HG02938 (cell line): ENCODE results near the gene PRND.
"Not testable (repeated sequence)": the region's sequence is repeated elsewhere in the genome, so short reads cannot be mapped to it uniquely, and the experiment has no call there.

ENCODE experiments used
- ATAC-seq: cut with Tn5 transposase; IDR thresholded peaks from one replicate; pipeline ENCODE4 v1.9.1; 2021; ENCODE audit warnings: mild to moderate bottlenecking, moderate library complexity; ENCODE audit not compliant: unreplicated experiment

Gene PRND, protein sequence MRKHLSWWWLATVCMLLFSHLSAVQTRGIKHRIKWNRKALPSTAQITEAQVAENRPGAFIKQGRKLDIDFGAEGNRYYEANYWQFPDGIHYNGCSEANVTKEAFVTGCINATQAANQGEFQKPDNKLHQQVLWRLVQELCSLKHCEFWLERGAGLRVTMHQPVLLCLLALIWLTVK

DNA sequence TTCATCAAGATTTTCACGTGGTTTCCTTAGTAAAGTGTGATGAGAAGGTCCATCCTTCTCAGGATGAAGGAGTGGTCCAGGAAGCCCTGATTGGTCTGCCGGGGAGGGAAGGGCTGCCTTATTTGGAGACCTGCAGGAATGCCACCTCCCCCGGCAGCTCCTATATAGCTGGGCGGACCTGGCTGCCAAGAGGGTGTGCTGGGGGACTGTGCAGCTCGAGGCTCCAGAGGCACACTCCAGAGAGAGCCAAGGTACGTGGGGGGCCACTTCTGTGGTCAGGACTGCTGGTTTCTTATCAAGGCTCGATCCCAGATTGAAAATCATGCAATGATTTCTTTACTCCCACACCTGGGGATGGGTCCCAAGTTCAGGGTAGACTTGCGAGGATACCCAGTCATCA is at the start of gene PRND:
Gene PRND (plus strand): TSS at position 191 of the 400 bp plus-strand sequence. CDS start 2,643 bp downstream, outside the sequence.
- no peak for ATAC-seq

DNA sequence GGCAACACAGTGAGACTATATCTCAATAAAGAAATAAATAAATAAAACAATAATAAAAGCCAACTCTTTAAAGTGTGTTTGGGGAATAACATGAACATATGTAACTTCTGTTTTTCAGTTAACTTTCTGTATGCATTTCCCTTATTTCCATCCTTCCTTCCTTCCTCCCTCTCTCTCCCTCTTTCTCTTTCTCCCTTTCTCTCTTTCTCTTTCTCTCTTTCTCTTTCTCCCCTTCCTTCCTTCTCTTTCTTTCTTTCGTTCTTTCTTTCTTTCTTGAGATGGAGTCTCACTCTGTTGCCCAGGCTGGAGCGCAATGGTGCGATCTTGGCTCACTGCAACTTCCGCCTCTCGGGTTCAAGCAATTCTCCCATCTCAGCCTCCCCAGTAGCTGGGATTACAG is 48.8 kb upstream of the PRND start:
- no peak for ATAC-seq

DNA sequence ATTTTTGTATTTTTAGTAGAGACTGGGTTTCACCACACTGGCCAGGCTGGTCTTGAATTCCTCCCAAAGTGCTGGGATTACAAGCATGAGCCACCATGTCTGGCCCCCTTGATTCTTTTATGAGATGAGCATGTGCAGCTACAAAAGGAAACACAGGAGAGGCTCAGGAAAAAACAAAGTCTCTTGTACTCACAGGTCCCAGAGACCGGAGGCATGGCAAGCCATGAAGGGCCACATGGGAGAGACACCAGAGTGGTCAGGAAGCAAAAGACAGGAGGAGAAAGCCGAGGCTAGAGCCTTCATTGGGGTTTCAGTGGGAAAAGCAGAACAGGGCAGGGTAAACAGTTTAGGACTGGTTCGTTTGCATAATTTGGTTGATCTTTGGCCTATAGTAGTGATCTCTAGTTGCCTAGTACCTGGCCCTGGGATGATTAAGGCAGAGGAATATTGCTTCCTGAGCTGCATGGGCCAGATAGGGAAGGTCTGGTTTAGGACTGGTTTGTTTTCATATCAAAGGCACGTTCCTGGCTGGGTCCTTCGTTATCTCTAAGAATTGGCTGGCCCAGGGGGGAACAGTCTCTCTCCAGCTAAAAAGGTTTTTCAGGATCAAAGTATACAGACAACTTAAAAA is 48.2 kb upstream of the PRND start:
- ATAC-seq, result no peak

DNA sequence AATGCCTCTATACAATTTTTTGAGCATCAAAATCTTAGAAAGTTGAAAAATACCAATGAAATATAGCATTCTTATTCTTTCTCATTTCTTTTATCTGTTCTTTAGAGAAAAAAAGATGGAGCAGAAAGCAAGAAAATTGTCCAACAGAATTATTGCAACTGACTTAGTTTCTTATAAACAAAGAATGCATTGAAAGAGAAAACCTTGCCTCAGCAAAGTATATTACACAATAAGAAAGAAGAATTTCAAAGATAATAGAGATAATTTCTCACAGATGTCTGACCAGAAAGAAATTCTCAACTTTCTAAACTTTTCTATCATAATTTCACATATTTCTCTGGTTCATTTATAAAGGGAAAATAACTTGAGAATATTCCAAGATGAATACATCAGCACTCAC is 47.0 kb upstream of the PRND start:
- ATAC-seq, result no peak

DNA sequence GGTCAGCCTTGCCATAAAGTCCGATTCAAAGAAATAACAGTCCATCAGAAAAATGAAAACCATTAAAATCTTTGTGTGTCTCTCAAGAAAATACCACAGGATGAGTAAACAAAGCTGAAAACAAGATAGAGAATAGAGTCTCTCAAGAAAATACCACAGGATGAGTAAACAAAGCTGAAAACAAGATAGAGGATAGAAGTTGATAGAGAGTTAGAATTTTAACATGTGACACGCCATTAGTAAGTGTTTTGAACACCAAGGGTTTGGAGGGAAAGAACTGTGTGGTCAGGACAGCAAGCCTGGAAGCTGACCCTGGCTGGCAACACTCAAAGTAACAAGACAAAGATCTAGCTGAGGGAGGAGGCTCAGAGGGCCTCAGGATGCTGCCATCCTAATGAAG is 43.9 kb upstream of the PRND start:
- ATAC-seq, result no peak

DNA sequence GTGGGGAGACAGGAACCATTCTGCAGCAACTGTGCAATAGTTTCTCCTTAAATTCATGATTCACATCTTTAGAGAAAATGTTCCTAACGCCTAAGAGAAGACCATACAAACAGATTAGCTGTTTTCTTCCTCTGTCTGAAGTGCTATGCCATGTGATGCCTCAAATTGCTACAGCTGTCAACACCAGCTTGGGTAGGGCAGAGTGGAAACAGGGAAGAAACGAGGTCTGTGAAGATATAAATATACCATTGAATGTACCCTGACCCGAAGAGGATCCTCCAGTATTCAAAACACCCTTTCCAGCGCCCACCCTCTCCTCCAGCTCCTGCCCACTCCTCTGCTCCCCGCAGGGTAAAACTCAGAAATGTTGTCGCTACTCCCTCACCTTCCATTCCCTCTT is 40.3 kb upstream of the PRND start:
- no peak for ATAC-seq

DNA sequence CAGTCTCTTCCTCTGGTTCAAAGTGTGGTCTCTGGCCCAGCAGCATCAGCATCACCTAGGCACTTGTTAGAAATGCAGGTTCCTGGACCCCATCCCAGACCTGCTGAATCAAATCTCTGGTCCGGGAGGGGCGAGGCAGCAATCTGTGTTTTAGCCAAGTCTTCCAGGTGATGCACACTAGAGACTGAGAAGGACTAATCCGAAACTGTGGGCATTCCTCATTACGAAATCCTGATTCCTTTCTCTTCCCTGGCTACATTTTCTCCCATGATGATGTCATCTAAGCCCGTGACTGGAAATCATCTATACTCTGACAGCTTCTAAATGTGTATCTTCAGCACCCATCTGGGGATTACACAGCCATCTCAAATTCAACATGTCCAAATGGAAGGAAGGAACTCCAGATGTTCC is 39.7 kb upstream of the PRND start:
- no peak for ATAC-seq

DNA sequence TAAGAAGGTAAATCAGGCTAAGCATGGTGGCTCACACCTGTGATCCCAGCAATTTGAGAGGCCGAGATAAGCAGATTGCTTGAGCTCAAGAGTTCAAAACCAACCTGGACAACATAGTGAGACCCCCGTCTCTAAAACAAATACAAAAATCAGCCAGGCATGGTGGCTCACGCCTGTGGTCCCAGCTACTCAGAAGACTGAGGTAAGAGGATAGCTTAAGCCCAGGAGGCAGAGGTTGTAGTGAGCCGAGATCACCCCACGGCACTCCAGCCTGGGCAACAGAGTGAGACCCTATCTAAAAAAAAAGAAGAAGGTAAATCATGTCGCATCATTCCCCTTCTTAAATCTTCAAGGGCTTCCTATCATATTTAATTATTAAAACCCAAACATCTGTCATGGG is 39.0 kb upstream of the PRND start:
- no peak for ATAC-seq

DNA sequence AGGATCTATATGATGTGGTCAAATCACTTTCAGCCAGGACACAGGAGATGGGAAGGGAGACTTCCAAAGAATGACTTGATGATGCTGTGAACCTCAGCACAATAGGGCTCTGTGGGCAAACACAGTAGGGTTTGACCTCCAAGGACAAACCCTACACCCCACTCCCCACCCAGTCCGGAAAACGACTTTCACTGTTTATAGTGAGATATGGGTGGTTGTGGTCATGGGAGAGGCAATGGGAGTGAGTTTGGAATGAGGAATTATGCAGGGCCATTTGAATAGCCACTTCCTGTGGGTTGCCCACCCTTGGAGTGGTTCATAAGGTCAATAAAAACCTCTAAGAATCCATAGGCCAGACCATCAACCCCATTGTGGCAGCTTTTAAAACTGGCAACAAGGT is 38.4 kb upstream of the PRND start:
- ATAC-seq, result no peak

DNA sequence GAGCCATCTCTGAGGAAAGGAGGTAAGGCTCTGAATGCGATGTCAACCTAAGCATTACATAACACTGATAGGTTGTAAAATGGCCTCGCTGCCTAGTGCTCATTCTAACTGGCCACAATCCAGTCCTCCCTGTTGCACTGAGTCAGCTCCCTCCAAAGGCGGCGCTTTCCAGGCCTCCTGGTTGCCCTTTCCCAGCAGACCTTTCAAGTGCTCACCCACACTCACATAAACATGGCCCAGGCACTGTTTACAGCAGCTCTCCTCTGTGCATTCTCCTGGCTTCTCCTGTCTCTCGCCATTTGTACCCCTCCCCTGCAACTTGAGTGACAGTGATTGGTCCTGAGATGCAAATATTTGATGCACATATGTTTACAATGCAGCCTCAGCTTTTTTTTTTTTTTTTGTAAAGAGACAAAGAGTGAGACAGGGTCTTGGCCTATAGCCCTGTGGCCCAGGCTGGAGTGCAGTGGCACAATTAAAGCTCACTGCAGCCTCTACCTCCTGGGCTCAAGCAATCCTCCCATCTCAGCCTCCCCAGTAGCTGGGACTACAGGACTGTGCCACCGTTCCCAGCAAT is 36.8 kb upstream of the PRND start:
- ATAC-seq, result no peak

DNA sequence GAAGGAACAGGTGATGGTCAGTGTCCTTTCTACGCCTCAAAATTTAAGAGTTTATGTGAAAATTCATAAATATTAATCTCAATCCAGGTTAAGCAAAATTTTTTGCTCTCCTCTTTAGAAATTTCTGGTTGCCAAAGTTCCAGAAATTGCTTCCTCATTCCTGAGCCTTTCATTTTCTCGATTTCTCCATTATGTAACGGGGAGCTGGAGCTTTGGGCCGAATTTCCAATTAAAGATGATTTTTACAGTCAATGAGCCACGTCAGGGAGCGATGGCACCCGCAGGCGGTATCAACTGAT is 35.8 kb upstream of the PRND start:
- ATAC-seq, result no peak

DNA sequence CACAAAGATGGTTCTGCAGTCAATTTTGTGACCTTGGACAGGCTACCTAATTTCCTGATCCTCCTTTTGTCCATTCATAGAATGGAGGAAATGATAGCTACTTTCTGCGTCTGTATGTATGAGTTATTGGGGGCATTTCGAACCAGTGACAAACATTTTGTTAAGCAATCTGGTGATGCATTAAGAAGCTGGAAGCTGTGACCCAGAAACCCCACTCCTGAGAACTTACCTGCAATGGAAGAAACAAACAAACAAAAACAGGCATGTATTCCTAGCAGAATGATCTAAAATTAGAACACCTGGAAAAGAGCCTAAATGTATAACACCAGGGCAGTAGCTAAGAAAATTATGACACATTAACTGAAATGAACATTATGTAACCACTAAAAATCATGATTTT is 33.4 kb upstream of the PRND start:
- no peak for ATAC-seq

DNA sequence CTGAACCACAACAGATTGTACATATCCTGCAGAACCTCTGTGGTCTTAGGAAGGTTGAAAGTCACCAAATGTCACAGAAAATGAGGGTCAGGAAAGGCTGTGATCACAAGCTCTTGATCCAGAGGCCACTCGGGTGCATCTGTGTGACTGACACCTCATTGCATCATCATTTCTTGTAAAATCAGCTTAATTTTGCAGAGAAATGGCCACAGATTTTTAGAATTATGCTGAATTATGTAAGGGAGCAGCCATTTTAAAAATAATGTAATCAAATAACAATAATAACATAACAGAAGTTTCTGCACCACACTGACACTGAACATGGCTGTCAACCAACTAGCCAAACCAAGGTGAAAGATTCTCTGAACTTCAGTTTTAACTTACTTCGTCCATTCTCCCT is 32.5 kb upstream of the PRND start:
- ATAC-seq, result no peak

DNA sequence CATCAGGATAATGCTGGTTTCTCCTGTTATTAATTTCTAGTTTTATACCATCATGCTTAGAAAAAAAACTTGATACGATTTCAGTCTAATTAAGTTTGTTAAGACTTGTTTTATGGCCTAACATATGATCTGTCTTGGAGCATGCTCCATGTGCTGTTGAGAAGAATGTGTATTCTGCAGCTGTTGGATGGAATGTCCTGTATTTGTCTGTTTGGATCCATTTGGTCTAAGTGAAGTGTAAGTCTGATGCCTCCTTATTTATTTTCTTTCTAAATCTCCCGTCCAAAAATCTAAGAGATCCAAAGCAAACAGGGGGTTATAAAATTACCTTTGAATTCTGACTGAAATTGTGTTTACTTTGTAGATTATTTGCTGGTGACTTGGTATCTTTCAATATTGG is 30.0 kb upstream of the PRND start:
- ATAC-seq, result no peak

DNA sequence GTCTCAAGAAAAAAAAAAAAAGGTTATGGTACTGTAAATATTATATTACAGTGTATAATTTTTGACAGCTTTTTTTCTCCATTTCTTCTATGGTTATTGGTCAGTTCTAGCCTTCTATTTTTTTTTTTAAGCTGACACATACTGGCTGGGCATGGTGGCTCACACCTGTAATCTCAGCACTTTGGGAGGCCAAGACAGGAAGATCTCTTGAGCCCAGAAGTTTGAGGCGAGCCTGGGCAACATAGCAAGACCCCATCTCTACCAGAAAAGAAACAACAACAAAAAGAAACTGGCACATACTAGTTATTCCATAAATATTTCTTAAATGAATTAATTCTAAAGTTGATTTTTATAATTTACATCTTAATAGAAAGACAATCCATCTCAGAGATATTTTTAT is 27.6 kb upstream of the PRND start:
- no peak for ATAC-seq

DNA sequence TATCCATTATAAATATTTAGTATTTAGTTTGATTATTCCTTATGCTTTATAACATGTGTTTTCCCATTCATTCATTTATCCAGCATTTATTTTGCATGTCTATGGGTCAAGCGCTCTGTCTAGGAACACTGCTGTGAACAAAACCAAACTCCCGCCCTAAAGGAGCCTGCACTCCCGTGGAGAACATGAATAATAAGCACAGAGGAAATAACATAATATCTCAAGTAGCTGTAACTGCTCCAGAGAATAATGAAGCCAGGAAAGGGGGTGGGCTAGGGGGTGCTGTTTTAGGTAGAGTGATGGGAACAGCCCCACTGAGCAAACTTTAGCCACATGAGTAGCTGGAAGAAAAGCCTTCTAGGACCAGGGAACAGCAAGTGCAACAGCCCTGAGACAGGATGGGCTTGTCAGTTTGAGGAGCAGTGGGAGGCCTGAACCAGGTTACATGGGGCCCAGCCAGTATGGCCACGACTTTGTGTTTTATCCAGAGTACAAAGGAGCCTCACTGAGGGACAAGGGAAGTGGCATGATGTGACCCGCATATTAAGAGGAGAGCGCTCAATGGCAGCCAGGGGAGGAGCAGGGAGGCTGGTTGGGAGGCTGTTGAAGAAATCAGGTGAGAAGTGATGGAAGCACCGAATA is 24.4 kb upstream of the PRND start:
- ATAC-seq, result no peak

DNA sequence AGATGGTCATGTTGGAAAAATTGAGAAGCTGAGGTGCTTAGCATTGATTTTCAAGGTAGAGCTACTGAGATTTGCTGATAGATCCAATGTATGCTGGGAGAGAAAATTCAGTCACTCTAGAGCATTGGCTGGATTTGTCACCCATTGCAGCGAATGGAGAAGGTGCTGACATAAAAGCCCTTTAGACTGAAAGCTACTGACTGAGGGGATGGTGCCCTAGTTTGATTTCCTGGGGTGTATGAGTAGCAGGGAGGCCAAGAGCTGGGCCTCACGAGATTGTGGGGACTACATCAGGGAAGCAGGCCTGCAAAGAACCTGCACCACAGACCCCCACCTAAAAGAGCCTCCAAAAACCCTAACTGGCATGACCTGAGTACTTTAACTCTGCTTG is 23.9 kb upstream of the PRND start:
- ATAC-seq, result no peak

DNA sequence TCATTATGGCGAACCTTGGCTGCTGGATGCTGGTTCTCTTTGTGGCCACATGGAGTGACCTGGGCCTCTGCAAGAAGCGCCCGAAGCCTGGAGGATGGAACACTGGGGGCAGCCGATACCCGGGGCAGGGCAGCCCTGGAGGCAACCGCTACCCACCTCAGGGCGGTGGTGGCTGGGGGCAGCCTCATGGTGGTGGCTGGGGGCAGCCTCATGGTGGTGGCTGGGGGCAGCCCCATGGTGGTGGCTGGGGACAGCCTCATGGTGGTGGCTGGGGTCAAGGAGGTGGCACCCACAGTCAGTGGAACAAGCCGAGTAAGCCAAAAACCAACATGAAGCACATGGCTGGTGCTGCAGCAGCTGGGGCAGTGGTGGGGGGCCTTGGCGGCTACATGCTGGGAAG is 22.5 kb upstream of the PRND start:
- no peak for ATAC-seq

DNA sequence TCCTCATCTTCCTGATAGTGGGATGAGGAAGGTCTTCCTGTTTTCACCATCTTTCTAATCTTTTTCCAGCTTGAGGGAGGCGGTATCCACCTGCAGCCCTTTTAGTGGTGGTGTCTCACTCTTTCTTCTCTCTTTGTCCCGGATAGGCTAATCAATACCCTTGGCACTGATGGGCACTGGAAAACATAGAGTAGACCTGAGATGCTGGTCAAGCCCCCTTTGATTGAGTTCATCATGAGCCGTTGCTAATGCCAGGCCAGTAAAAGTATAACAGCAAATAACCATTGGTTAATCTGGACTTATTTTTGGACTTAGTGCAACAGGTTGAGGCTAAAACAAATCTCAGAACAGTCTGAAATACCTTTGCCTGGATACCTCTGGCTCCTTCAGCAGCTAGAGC is 21.8 kb upstream of the PRND start:
- no peak for ATAC-seq

DNA sequence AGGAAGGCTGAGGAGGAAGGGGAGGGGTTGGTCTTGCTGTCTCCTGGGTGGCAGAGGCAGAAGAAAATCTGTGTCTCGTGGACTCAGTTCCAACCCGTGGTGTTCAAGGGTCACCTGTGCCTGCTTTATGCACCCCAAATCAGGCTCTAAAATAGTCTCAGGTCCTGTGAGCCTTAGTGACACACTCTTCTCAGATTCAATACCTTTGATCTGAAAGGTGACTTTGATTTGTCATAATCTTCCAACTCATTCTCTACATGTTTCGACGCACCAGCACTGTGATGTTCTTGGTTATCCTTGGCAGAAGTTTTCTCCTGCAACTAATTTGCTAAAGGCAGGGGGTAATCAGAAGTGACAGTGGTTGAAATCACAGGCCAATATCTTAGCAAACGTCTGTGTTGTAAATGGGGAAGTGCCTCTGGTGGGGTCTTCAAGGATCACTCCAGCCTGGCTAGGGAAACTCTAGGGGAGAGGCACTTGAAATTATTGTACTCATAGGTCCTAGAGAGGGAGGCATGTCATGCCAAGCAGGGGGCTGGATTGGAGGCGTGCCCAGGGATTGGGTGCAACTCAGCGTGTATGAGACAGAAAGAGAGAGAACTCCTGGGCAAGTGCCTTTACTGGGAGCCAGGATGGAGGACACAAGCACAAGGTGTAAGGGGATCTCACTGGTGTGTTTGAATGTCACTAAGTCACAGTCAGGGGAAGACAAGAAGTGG is 19.0 kb upstream of the PRND start:
- ATAC-seq, result no peak

DNA sequence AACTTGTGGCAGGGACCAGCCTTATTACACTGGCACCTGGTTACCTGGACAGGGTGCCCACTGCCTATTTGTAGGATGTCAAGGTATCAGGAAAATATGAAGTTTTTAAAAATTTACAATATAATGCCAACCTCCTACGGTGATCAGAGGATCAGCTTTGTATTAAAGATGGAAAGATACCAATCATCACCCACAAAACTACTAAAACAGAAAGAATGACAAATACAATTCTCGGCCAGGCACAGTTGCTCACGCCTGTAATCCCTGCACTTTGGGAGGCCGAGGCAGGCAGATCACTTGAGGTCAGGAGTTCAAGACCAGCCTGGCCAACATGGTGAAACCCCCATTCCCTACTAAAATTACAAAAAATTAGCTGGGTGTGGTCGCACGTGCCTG is 18.4 kb upstream of the PRND start:
- ATAC-seq, result no peak

DNA sequence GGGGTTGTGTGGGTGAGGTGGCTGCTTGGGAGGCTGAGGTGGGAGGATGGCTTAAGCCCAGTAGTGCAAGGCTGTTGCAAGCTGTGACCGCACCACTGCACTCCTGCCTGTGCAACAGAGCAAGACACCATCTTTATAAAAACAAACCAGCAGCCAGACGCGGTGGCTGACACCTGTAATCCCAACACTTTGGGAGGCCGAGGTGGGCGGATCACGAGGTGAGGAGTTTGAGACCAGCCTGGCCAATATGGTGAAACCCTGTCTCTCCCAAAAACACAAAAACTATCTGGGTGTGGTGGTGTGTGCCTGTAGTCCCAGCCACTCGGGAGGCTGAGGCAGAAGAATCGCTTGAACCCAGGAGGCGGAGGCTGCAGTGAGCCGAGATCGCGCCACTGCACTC is 14.8 kb upstream of the PRND start:
- ATAC-seq, result not testable (repeated sequence)
